HepG2 (cell line): ENCODE measurements around the gene ZGRF1. TPM values are rescaled to one million over a fixed set of nuclear protein-coding genes. Genes with fewer than 3 reads are reported as not detected.

ENCODE experiments used
- ARID3A ChIP-seq: IDR thresholded peaks from 2 replicates; pipeline ENCODE4 v1.6.1; 2012; ENCODE audit warnings: low read depth, low read length, improper control_type of control experiment
- EZH2 ChIP-seq: conservative IDR thresholded peaks from 2 replicates; pipeline ENCODE4 v1.6.1; 2012; ENCODE audit warnings: mild to moderate bottlenecking, low read depth, low read length, moderate library complexity
- FOXP1 ChIP-seq, 2 experiments: fragments of 450-650 bp in 1 of 2; IDR thresholded peaks; 2 replicates each; pipeline ENCODE4 v1.6.1; 2017 to 2018; ENCODE audit warnings: antibody characterized with exemption in 1 of 2
- IRF9 ChIP-seq: sonication (generic); formaldehyde crosslinking; IDR thresholded peaks from 2 replicates; pipeline ENCODE4 v1.8.0; 2022; ENCODE audit warnings: missing genetic modification reagents, mild to moderate bottlenecking, borderline replicate concordance
- KLF11 ChIP-seq: IDR thresholded peaks from 2 replicates; pipeline ENCODE4 v1.6.1; 2016; ENCODE audit warnings: missing compliant biosample characterization
- NCOA2 ChIP-seq: sonication (generic); formaldehyde crosslinking; IDR thresholded peaks from 2 replicates; pipeline ENCODE4 v1.8.0; 2022; ENCODE audit warnings: inconsistent platforms
- NFIC ChIP-seq: IDR thresholded peaks from 2 replicates; pipeline ENCODE4 v1.6.1; 2012; ENCODE audit warnings: mild to moderate bottlenecking, low read length, inconsistent platforms
- PREB ChIP-seq: sonication (generic); formaldehyde crosslinking; IDR thresholded peaks from 2 replicates; pipeline ENCODE4 v1.4.0; 2020; ENCODE audit warnings: missing genetic modification reagents
- RAD21 ChIP-seq: fragments of 450-650 bp; formaldehyde crosslinking; IDR thresholded peaks from 2 replicates; pipeline ENCODE4 v1.5.0; 2020; ENCODE audit warnings: mild to moderate bottlenecking
- RXRA ChIP-seq: sonication (generic); formaldehyde crosslinking; IDR thresholded peaks from 2 replicates; pipeline ENCODE4 v1.5.1; 2020; ENCODE audit warnings: missing genetic modification reagents
- SKI ChIP-seq: fragments of 450-650 bp; IDR thresholded peaks from one replicate; pipeline ENCODE4 v1.6.1; 2018; ENCODE audit warnings: mild to moderate bottlenecking; ENCODE audit not compliant: partially characterized antibody
- SPEN ChIP-seq: sonication (generic); formaldehyde crosslinking; IDR thresholded peaks from 2 replicates; pipeline ENCODE4 v1.5.1; 2020; ENCODE audit warnings: low read depth, mild to moderate bottlenecking, missing genetic modification reagents
- ZBTB26 ChIP-seq: IDR thresholded peaks from 2 replicates; pipeline ENCODE4 v1.6.1; 2016; ENCODE audit warnings: missing compliant biosample characterization, missing genetic modification reagents, borderline replicate concordance
- ZFP36L2 ChIP-seq: sonication (generic); formaldehyde crosslinking; IDR thresholded peaks from 2 replicates; pipeline ENCODE4 v1.4.0; 2020; ENCODE audit warnings: missing genetic modification reagents
- ZNF407 ChIP-seq: sonication (generic); formaldehyde crosslinking; IDR thresholded peaks from one replicate; pipeline ENCODE4 v1.5.1; 2020; ENCODE audit warnings: mild to moderate bottlenecking, missing genetic modification reagents; ENCODE audit errors: not compliant biosample characterization
- ZNF775 ChIP-seq: sonication (generic); formaldehyde crosslinking; IDR thresholded peaks from 2 replicates; pipeline ENCODE4 v1.4.0; 2020; ENCODE audit warnings: missing genetic modification reagents, mild to moderate bottlenecking, moderate library complexity, borderline replicate concordance
- polyA plus RNA-seq, 8 experiments: library from polyadenylated mRNA; depleted of rRNA in 3 of 8; stranded (reverse) in 7 of 8; unstranded in 1 of 8; fragments of >200 nt; fragmentation: Illumina TruSeq in 4 of 8; extraction: Trizol in 4 of 8; gene quantifications; 2 replicates each; pipeline versions ENCODE4 v1.2.1 to v1.2.3, GENCODE V29; 2011 to 2016; ENCODE audit warnings: low read depth in 4 of 8, missing spikeins in 1 of 8, mixed read lengths in 1 of 8; ENCODE audit not compliant: insufficient read depth in 1 of 8
- total RNA-seq, 5 experiments: library from RNA; depleted of rRNA; stranded (reverse); fragments of >200 nt; fragmentation: Illumina TruSeq; extraction: Trizol; gene quantifications; 2 replicates each; pipeline ENCODE4 v1.2.3, GENCODE V29; 2016; ENCODE audit warnings: low read depth in 1 of 5

ZGRF1 gene
- total and polyA plus RNA-seq, 2 of the 13 experiments (the other 11 are each of a cell fraction or from before 2014, with no cell fraction given), result 8.6 to 15.9 TPM

GRCh38 chr4:112523764-112524505, 112.8 kb downstream of the ZGRF1 start (continued):
- peak; percentile 46; the same call in 1 of the 2 replicates for TF ChIP-seq SPEN
- no peak for TF ChIP-seq ZFP36L2 (CRISPR knock-in tag)
- TF ChIP-seq FOXP1 (IDR thresholded peaks at IDR 0.05), result no peak
- no peak for TF ChIP-seq FOXP1 (CRISPR knock-in tag; IDR thresholded peaks at IDR 0.05)
- TF ChIP-seq ZBTB26, result no peak
- no peak for TF ChIP-seq PREB (CRISPR knock-in tag)
- no peak for TF ChIP-seq IRF9 (CRISPR knock-in tag)
- no peak for TF ChIP-seq NCOA2 (CRISPR knock-in tag)
- no peak for TF ChIP-seq ZNF775 (CRISPR knock-in tag)
- TF ChIP-seq ZNF407 (CRISPR knock-in tag), result no peak
- TF ChIP-seq RAD21 (CRISPR knock-in tag), result peak; percentile 93
- 0 out of 2 replicates have a peak, but pooled peaks have one; percentile 24 for TF ChIP-seq RXRA (CRISPR knock-in tag)
- TF ChIP-seq KLF11 (CRISPR knock-in tag), result no peak
- no peak for TF ChIP-seq EZH2
- no peak for TF ChIP-seq ARID3A
- no peak for TF ChIP-seq NFIC
- TF ChIP-seq SKI, result no peak
